K562 (cell line): ENCODE data around the gene EXOC7. TPM values are rescaled to one million over a fixed set of nuclear protein-coding genes. Genes with fewer than 3 reads are reported as not detected.

Experiments used
- ATAC-seq: fragments of 200-7000 bp; cut with Tn5 transposase; 3 replicates; pipeline ENCODE4 v1.9.1; 2020; ENCODE audit warnings: moderate library complexity
- BruUV-seq: library from RNA; stranded (reverse); fragments of 400-500 nt; replicated peaks from 2 replicates; lab custom pipeline; 2021; lab: Mats Ljungman, UMichigan
- CTCF ChIA-PET: fragments of 300-600 bp; formaldehyde crosslinking; extraction: SDS; loops from one replicate; lab custom pipeline; 2021; ENCODE audit warnings: low intra/inter-chr PET ratio; lab: Yijun Ruan, JAX
- POLR2A ChIA-PET: fragments of 300-600, 350-650 bp; sonication (Branson Sonifier 250); formaldehyde crosslinking; extraction: SDS; loops from one replicate; lab custom pipeline; 2021; ENCODE audit warnings: antibody characterized with exemption, inconsistent platforms; lab: Yijun Ruan, JAX
- DNase-seq, 4 experiments: peaks; one replicate each; pipeline versions ENCODE4 v3.0.0 to v3.0.0-alpha.2; 2011 to 2018; ENCODE audit warnings: low spot score in 3 of 4, mixed read lengths in 3 of 4; ENCODE audit errors: extremely low read depth in 1 of 4
- FAIRE-seq: peaks from 2 replicates; lab custom pipeline; 2011; peaks lifted over from hg19 to GRCh38; lab: Jason Lieb, UNC
- H2AFZ ChIP-seq: 2 replicates; pipeline ENCODE4 v1.6.0; 2011; ENCODE audit warnings: low read depth, low read length, control low read depth, inconsistent platforms
- H3K27ac ChIP-seq: fragments of 200-600 bp; 3 replicates; pipeline ENCODE4 v1.8.0; 2011; ENCODE audit warnings: low read depth, mild to moderate bottlenecking, control low read depth, inconsistent platforms, low read length, moderate library complexity, mixed read lengths; ENCODE audit errors: extremely low read depth
- H3K27me3 ChIP-seq, 2 experiments: fragments of 300-600 bp in 1 of 2; 2 replicates in 1 of 2; 3 replicates in 1 of 2; pipeline versions ENCODE4 v1.6.0 to v1.8.0; 2011; ENCODE audit warnings: inconsistent platforms in 2 of 2, low read length in 2 of 2, mild to moderate bottlenecking in 1 of 2, mixed read lengths in 1 of 2, moderate library complexity in 1 of 2; ENCODE audit not compliant: control insufficient read depth in 2 of 2, insufficient read depth in 2 of 2
- H3K36me3 ChIP-seq: fragments of 300-600 bp; 3 replicates; pipeline ENCODE4 v1.8.0; 2011; ENCODE audit warnings: mild to moderate bottlenecking, low read length, inconsistent platforms; ENCODE audit not compliant: control insufficient read depth, insufficient read depth
- H3K4me1 ChIP-seq, 2 experiments: fragments of 200-600 bp in 1 of 2; replicated peaks in 1 of 2; 2 replicates in 1 of 2; 3 replicates in 1 of 2; pipeline versions ENCODE4 v1.5.1 to v1.8.0; 2011; ENCODE audit warnings: inconsistent platforms in 2 of 2, low read length in 2 of 2, mild to moderate bottlenecking in 1 of 2, mixed read lengths in 1 of 2, moderate library complexity in 1 of 2; ENCODE audit not compliant: control insufficient read depth in 2 of 2, insufficient read depth in 2 of 2
- H3K4me2 ChIP-seq: 2 replicates; pipeline ENCODE4 v1.6.1; 2011; ENCODE audit warnings: low read length, control low read depth, inconsistent platforms, mixed read lengths; ENCODE audit not compliant: insufficient read depth
- H3K4me3 ChIP-seq: fragments of 200-600 bp; sonication (generic), shearing (Covaris generic); 2 replicates; pipeline ENCODE4 v1.5.1; 2016; ENCODE audit warnings: control low read depth, inconsistent platforms
- H3K79me2 ChIP-seq: fragments of 200-600 bp; 3 replicates; pipeline ENCODE4 v1.8.0; 2011; ENCODE audit warnings: low read length, inconsistent platforms; ENCODE audit not compliant: control insufficient read depth, insufficient read depth
- H3K9ac ChIP-seq, 2 experiments: 2 replicates each; pipeline versions ENCODE4 v1.6.0 to v1.6.1; 2011; ENCODE audit warnings: low read depth in 2 of 2, low read length in 2 of 2, control low read depth in 1 of 2, inconsistent platforms in 1 of 2, mild to moderate bottlenecking in 1 of 2, mixed read lengths in 1 of 2; ENCODE audit not compliant: insufficient read depth in 1 of 2
- H3K9me1 ChIP-seq: one replicate; pipeline ENCODE4 v1.6.0; 2011; ENCODE audit warnings: inconsistent platforms, mild to moderate bottlenecking, low read length, moderate library complexity; ENCODE audit not compliant: control insufficient read depth, insufficient read depth
- H3K9me3 ChIP-seq: replicated peaks from 2 replicates; pipeline ENCODE4 v1.5.1; 2011; ENCODE audit warnings: low read depth, low read length, inconsistent platforms; ENCODE audit not compliant: control insufficient read depth, insufficient read depth
- H4K20me1 ChIP-seq: replicated peaks from 2 replicates; pipeline ENCODE4 v1.6.1; 2011; ENCODE audit warnings: low read length, inconsistent platforms, mixed read lengths; ENCODE audit not compliant: control insufficient read depth, insufficient read depth
- LEF1 ChIP-seq: fragments of 450-650 bp; IDR thresholded peaks from 2 replicates; pipeline ENCODE4 v1.6.1; 2016; ENCODE audit warnings: mild to moderate bottlenecking
- TOE1 ChIP-seq, 2 experiments: fragments of 450-650 bp in 1 of 2; sonication (generic) in 1 of 2; formaldehyde crosslinking in 1 of 2; IDR thresholded peaks; 2 replicates each; pipeline versions ENCODE4 v1.7.1 to v1.8.0; 2016 to 2022; ENCODE audit warnings: borderline replicate concordance in 2 of 2, mild to moderate bottlenecking in 2 of 2, antibody characterized with exemption in 1 of 2, inconsistent platforms in 1 of 2, low read depth in 1 of 2, missing genetic modification reagents in 1 of 2, moderate library complexity in 1 of 2
- ZBTB8A ChIP-seq: fragments of 450-650 bp; IDR thresholded peaks from 2 replicates; pipeline ENCODE4 v1.6.1; 2018; ENCODE audit warnings: mild to moderate bottlenecking, moderate library complexity; ENCODE audit not compliant: partially characterized antibody
- ZKSCAN8 ChIP-seq: fragments of 200-800 bp; sonication (Bioruptor generic); IDR thresholded peaks from 2 replicates; pipeline ENCODE4 v1.6.1; 2016; ENCODE audit warnings: missing genetic modification characterization, missing compliant biosample characterization
- ZNF318 ChIP-seq, 2 experiments: fragments of 450-650 bp; IDR thresholded peaks; 2 replicates each; pipeline ENCODE4 v1.6.1; 2016; ENCODE audit warnings: mild to moderate bottlenecking in 2 of 2, borderline replicate concordance in 1 of 2, low read depth in 1 of 2, moderate library complexity in 1 of 2
- WGBS: fragments of 100-300 bp; shearing (Covaris generic); methylation state at CpG from one replicate; pipeline ENCODE4 v1.1.6; 2016; ENCODE audit warnings: low coverage, mixed read lengths; ENCODE audit not compliant: insufficient coverage; ENCODE audit errors: missing lambda C conversion rate; 5-methylcytosine and 5-hydroxymethylcytosine counted together
- in situ Hi-C: fragments of 300-500 bp; cut with MboI; formaldehyde crosslinking; loops from 4 replicates; pipeline ENCODE4 v1.15.0; 2018; ENCODE audit warnings: inconsistent platforms, mixed read lengths
- intact Hi-C: fragments of 100-400 bp; cut with micrococcal nuclease; formaldehyde crosslinking; loops from 2 replicates; pipeline ENCODE4 v1.14.2; 2022
- polyA plus RNA-seq, 8 experiments: library from polyadenylated mRNA; depleted of rRNA in 4 of 8; stranded (reverse) in 5 of 8; unstranded in 3 of 8; fragments of >200 nt; fragmentation: Nextera tagmentation in 2 of 8; fragmentation: Illumina TruSeq in 1 of 8; extraction: Ambion mirVana in 2 of 8; extraction: Trizol in 1 of 8; gene quantifications; 2 replicates each; pipeline versions ENCODE4 v1.2.1 to v1.2.3, GENCODE V29; 2011 to 2014; ENCODE audit warnings: inconsistent platforms in 1 of 8, missing spikeins in 1 of 8
- total RNA-seq, 7 experiments: library from RNA; depleted of rRNA in 6 of 7; stranded (reverse); fragments of >200 nt in 6 of 7; fragmentation: Illumina TruSeq in 2 of 7; extraction: Trizol in 2 of 7; gene quantifications; 2 replicates each; pipeline versions ENCODE4 v1.2.1 to v1.2.3, GENCODE V29; 2011 to 2021; ENCODE audit warnings: low replicate concordance in 1 of 7

The EXOC7 gene
- total and polyA plus RNA-seq, 9 of the 15 experiments (the other 6 are each of a cell fraction or from before 2014, with no cell fraction given), result 18.6 to 57.0 (median 35.0) TPM

DNA sequence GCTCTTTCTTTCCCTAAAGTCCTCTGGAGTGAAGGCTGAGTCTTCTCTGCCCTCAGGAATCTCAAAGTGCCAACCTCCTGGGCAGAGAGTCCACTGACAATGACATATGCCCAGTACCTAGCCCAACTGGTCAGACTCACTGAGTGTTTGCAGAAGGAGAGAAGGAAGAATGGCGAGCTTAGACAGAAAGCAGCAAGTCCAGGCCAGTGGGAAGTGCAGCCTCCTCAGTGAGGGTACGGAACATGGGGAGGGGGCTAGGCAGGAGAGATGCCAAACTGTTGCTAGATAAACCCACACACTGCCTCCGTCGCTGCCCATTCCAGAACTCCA lies 678 bp downstream of the EXOC7 start:
- intact Hi-C loops, result no loop called here
- DNase-seq, result no peak
- no peaks in the 10 kb centered on the region for H3K27me3 ChIP-seq
- peak overlapping the region; percentile 81 to 95 for H3K9ac ChIP-seq
- peaks cover 11% of the 10 kb centered on the region for H3K79me2 ChIP-seq
- ATAC-seq, result 0 out of 3 replicates have a peak, but pooled peaks have one; percentile 3
- H3K4me2 ChIP-seq, result peak overlapping the region; percentile 95
- no peaks in the 10 kb centered on the region for H4K20me1 ChIP-seq
- WGBS, result 3% methylated on average over 4 of the region's 4 CpGs
- peaks cover 12 to 15% of the 10 kb centered on the region in 2 experiments for H3K4me1 ChIP-seq
- POLR2A ChIA-PET, result interaction anchor here (0.6 to 1.3 kb wide), 4 partner anchors 15 to 160 kb away, joined by 3 to 4 read pairs (median 4); no protein-coding TSS in a partner anchor
- no peaks in the 10 kb centered on the region for H3K9me3 ChIP-seq
- no peak for FAIRE-seq
- H3K36me3 ChIP-seq, result peaks cover 27% of the 10 kb centered on the region; the same call in 2 of the 3 replicates
- H3K27ac ChIP-seq, result peak overlapping the region; percentile 79
- TF ChIP-seq ZKSCAN8 (CRISPR knock-in tag) (0 out of 2 replicates have a peak, but pooled peaks have one; percentile 13), LEF1 (no peak), TOE1 (IDR thresholded peaks at IDR 0.05; ENCODE audit: borderline replicate concordance) (no peak), TOE1 (CRISPR knock-in tag; IDR thresholded peaks at IDR 0.05; ENCODE audit: borderline replicate concordance, low read depth) (0 out of 2 replicates have a peak, but pooled peaks have one; percentile 15)
- peak overlapping the region; percentile 99 for H2AFZ ChIP-seq
- CTCF ChIA-PET, result no interaction called here
- H3K4me3 ChIP-seq, result peak overlapping the region; percentile 88
- H3K9me1 ChIP-seq, result peaks cover 2% of the 10 kb centered on the region
- in situ Hi-C loops, result no loop called here
- no TSS peak for BruUV-seq

DNA sequence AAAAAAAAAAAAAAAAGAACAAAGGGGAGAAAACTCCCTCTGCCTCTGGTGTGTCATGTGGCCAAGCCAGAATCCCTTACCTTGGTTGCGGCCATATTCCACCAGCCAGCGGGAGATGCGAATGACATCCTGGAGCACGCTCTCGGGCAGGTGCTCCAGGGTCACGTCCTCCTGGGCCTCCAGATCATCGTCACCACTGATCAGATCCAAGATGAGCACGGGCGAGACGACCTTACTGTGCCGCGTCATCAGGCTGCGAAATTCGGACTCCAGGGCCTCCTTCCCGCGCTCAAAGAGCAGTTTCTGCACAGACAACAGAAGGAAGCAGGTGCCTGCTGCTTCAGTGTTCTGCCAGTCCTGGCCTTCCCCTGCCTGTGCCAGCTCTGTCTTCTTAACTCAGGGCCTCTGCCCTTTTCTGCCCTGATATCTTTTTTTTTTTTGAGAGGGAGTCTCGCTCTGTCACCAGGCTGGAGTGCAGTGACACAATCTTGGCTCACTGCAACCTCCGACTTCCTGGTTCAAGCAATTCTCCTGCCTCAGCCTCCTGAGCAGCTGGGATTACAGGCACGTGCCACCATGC lies 5.8 kb downstream of the EXOC7 start:
- whole genome bisulfite sequencing, result 100% methylated on average over 6 of the region's 19 CpGs
- CTCF ChIA-PET, result no interaction called here
- Histone ChIP-seq H4K20me1 (no peaks in the 10 kb centered on the region; the same call in 1 of the 2 replicates), H3K9me3 (no peaks in the 10 kb centered on the region), H3K4me3 (no peak overlapping the region), H3K27me3 (no peaks in the 10 kb centered on the region), H3K36me3 (peaks cover 67% of the 10 kb centered on the region; the same call in 2 of the 3 replicates), H3K9ac (0 out of 4 replicates have a peak overlapping the region, but pooled peaks of 1 of the 2 experiments have one; percentile 10), H3K27ac (no peak overlapping the region), H3K4me2 (no peak overlapping the region), H3K79me2 (peaks cover 3% of the 10 kb centered on the region), H3K4me1 (peaks cover 8 to 12% of the 10 kb centered on the region in 2 experiments; a peak in 3 of 5 replicates), H3K9me1 (no peaks in the 10 kb centered on the region), H2AFZ (no peak overlapping the region)
- FAIRE-seq, result no peak
- intact Hi-C loops, result no loop called here
- BruUV-seq, result no TSS peak
- no peak for ATAC-seq
- POLR2A ChIA-PET, result interaction anchor here (0.6 kb wide), 2 partner anchors 38 to 178 kb away, joined by 3 to 4 read pairs; no protein-coding TSS in a partner anchor
- in situ Hi-C loops, result no loop called here
- TF ChIP-seq ZNF318 (IDR thresholded peaks at IDR 0.05; ENCODE audit: borderline replicate concordance in 1 of 2, low read depth in 1 of 2) (no peak), ZBTB8A (no peak)
- DNase-seq, result no peak
